ENCODE results near the gene RSL1D1. TPM values are rescaled to one million over a fixed set of nuclear protein-coding genes. Genes with fewer than 3 reads are reported as not detected.

Gene RSL1D1
- total RNA-seq, 2 donors from 2014 or later, result 159 to 186 TPM

DNA sequence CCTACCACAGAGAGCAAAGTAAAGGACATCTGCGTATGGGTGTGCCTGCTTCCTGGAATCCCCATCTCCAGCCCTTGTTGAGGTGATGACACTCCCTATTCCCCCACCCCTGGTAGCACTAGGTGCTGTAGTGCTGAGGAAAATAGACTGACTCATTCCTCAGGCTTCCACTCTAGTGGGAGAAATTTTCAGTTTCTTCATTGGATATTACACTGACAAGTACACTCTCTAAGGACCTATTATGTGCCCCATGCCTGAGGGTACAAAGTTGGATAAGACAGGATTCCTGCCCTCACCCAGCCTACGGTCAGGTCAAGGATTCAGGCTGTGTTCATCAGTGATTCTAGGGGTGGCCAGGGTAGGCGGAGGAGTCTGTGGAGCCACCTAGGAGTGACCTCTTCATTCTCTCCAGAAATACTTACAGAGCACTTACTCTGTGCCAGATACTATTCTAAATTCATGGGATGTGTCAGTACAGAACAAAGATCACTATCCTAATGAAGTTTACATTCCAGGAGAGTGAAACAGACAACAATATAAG lies 49.8 kb downstream of the RSL1D1 start:
- no peak for ATAC-seq
- no peak for DNase-seq
- H3K36me3 Mint-ChIP-seq (ENCODE audit: low read depth), result no peaks in the 10 kb centered on the region
- H3K4me1 Mint-ChIP-seq, result peaks cover 31% of the 10 kb centered on the region
- H3K27me3 Mint-ChIP-seq, result no peaks in the 10 kb centered on the region
- H3K27ac Mint-ChIP-seq, result peak overlapping the region; percentile 99
- no peak overlapping the region for H3K4me3 Mint-ChIP-seq
- H3K9me3 ChIP-seq (ENCODE audit: control insufficient read depth, low read length, poor library complexity, severe bottlenecking), result no peaks in the 10 kb centered on the region

DNA sequence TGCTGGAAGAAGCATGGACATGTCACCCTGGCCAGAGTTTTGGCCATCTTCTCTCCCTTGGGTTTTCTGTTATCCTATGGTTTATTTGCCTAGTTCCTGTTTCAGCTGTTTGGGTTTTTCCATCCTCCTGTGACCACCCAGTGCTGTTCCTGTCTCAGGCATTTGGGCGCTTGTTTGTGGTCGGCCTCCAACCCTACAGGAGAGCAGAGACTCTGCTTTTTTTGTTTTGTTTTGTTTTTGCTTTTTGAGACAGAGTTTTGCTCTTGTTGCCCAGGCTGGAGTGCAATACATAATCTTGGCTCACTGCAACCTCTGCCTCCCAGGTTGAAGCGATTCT lies 51.0 kb downstream of the RSL1D1 start:
- H3K9me3 ChIP-seq (ENCODE audit: control insufficient read depth, low read length, poor library complexity, severe bottlenecking), result no peaks in the 10 kb centered on the region
- Mint-ChIP-seq H3K27ac (peak overlapping the region; percentile 99), H3K27me3 (no peaks in the 10 kb centered on the region), H3K4me1 (peaks cover 38% of the 10 kb centered on the region), H3K4me3 (peak overlapping the region; percentile 31), H3K36me3 (ENCODE audit: low read depth) (no peaks in the 10 kb centered on the region)
- ATAC-seq (no peak), DNase-seq (no peak)

DNA sequence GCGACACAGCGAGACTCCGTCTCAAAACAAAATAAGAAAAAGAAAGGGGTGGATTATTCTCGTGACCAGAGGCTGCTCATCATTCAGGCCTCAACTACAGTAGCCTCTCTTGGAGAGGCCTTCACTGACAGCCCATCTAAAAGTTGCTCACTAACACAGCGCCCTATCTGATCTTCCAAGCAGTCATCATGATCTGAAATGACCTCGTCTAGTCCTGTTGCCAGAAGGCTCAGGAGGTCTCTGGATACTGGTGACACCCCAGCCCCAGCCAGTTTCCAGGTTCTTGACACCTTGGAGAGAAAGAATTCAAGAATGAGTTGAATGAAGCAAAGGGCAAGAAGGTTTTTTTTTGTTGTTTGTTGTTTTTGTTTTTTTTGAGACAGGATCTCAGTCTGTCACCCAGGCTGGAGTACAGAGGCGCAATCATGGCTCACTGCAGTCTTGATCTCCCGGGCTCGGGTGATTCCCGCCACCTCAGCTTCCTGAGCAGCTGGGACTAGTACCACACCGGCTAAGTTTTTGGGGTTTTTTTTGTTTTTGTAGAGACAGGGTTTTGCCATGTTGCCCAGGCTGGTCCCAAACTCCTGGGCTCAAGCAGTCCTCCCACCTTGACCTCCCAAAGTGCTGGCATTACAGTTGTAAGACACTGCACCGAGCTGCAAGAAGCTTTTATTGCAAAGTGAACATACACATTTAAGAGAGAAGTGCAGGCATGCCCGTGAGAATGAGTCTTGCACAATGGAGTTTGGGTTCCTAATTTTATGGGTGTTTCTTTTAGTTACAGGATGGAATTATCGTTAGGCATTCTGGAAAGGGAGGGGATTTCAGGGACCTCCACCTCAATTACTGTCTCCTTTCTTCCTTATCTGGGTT lies 51.6 kb downstream of the RSL1D1 start:
- ATAC-seq, result peak; percentile 37
- Mint-ChIP-seq H3K4me1 (peaks cover 42% of the 10 kb centered on the region), H3K27me3 (no peaks in the 10 kb centered on the region), H3K36me3 (ENCODE audit: low read depth) (peaks cover 3% of the 10 kb centered on the region), H3K4me3 (peak overlapping the region; percentile 55), H3K27ac (peak overlapping the region; percentile 99)
- H3K9me3 ChIP-seq (ENCODE audit: control insufficient read depth, low read length, poor library complexity, severe bottlenecking), result no peaks in the 10 kb centered on the region
- DNase-seq, result peak in 2 of 3 donors; percentile 35 to 38

DNA sequence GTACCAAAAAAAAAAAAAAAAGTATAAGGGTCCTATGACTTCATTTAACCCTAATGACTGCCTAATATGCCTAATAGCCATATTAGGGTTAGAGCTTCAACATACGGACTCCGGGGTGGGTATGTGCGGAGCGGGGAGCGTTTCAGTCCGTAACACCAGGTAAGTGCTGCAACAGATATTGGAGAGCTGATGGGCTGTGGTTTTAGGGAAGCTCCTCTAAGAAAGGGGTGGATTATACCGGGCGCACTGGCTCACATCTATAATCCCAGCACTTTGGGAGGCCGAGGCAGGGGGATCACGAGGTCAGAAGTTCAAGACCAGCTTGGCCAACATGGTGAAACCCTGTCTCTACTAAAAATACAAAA lies 52.3 kb downstream of the RSL1D1 start:
- peaks cover 49% of the 10 kb centered on the region for H3K4me1 Mint-ChIP-seq
- H3K36me3 Mint-ChIP-seq (ENCODE audit: low read depth), result peaks cover 3% of the 10 kb centered on the region
- H3K9me3 ChIP-seq (ENCODE audit: control insufficient read depth, low read length, poor library complexity, severe bottlenecking), result no peaks in the 10 kb centered on the region
- peak overlapping the region; percentile 99 for H3K27ac Mint-ChIP-seq
- no peak for DNase-seq
- H3K27me3 Mint-ChIP-seq, result no peaks in the 10 kb centered on the region
- peak overlapping the region; percentile 92 for H3K4me3 Mint-ChIP-seq
- no peak for ATAC-seq

DNA sequence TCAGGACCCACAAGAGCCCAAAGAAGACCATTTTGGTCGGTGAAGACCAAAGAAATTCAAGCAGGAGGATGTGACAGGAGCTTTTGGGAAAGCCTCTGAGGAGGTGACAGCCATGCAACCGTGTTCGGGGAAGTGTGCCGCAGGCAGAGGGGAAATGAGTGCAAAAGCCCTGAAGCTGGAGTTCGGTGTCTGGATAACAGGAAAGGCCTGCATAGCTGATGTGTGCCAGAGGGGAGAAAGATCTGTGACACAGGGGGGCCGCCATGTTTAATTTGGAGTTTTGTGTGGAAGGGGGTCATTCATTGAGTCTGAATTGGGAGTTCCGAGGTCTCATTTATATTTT lies 53.4 kb downstream of the RSL1D1 start:
- Mint-ChIP-seq H3K36me3 (ENCODE audit: low read depth) (peaks cover 3% of the 10 kb centered on the region), H3K27me3 (no peaks in the 10 kb centered on the region), H3K4me1 (peaks cover 55% of the 10 kb centered on the region), H3K4me3 (peak overlapping the region; percentile 92), H3K27ac (peak overlapping the region; percentile 99)
- no peaks in the 10 kb centered on the region for H3K9me3 ChIP-seq (ENCODE audit: control insufficient read depth, low read length, poor library complexity, severe bottlenecking)
- ATAC-seq (no peak), DNase-seq (no peak)

DNA sequence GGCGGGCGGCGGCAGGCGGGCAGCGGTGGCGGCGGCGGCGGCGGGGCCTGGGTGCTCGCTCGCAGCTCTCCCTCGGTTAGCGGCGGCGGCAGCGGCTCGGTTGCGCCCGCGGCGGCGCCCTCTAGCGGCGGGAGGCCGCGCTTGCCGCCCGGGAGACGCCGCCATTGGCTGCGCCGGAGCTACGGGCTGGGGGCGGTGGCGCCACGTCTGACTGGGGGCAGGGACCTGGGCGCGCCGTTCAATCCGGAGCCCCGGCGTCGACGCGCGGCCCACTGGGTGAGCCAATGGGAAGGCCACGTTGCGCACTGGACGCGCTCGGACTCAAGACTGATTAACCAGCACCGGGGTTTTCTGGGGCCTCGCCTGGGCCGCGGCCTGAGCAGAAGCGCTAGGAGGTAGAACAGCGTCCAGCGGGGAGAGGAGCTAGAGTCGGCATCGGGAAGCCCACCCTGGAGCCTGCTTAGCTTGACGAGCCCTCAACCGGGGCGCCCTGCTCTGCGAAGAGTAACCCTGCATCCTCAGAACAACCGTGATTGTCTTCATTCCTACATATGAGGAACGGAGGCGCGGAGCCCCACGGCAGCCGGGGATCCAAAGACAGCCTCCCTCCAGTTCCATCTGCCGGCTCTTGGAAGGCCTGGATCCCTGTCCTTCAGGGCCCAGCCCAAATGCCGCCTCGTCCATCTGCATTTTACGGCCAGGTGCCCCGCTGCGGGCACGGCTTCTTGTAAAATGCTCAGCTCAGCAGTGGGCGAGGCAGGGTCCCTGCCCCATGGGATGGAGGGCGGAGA lies 54.0 kb downstream of the RSL1D1 start, which contains the start of gene ZC3H7A:
ZC3H7A (minus strand) TSS at position 93 of the 791 bp plus-strand sequence. CDS start 14,904 bp downstream, outside the sequence.
- H3K27me3 Mint-ChIP-seq, result no peaks in the 10 kb centered on the region
- DNase-seq (peak; percentile 92 to 94 (median 93)), ATAC-seq (peak; percentile 95)
- peak within 1 kb of the TSS; percentile 99 for H3K27ac Mint-ChIP-seq
- H3K9me3 ChIP-seq (ENCODE audit: control insufficient read depth, low read length, poor library complexity, severe bottlenecking), result no peaks in the 10 kb centered on the region
- H3K4me3 Mint-ChIP-seq, result peak within 1 kb of the TSS; percentile 92
- H3K4me1 Mint-ChIP-seq, result peaks cover 60% of the 10 kb centered on the region
- peaks cover 3% of the 10 kb centered on the region for H3K36me3 Mint-ChIP-seq (ENCODE audit: low read depth)

DNA sequence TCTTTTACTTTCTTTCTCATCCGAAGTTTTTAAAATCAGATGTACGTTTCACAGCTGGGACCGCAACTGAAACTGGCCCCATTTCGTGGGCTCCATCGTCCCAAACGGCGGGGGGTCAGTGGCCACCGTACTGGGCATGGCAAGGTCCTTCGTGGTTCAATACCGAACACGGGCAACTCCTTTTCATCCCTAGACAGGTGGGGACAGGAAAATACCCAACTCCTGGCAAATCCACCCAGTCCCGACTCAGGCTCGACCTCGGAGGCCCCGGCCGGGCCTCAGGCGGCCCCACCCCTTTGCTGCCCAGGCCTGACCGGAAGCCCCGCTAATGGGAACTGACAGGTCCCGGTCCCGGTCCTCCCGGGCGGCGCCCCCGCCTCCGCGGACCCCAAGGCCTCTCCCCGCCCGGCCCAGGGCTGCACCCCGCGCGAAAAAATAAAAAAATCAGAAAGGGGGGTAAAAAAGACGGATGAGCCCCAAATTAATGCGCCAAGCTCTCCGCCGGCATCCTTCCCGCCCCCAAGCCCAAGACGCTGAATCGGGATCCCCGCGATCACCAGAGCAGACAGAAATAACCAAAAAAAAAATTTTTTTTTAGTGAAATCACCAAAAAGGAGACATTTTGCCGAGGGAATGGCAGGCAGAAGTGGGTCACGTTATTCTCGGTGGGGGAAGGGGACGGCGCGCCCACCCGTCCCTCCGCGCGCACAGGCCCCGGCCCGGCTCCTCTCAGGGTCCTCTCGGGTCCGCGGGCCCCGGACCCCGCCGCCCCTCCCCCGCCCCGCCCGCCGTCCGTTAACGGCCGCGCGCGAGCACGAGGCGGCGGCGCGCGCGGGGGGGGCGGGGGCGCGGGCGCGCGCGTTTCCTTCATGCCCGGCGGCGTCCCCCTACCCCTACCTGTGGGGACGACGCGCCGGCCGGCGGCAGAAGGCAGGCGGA lies 54.8 kb downstream of the RSL1D1 start:
- Mint-ChIP-seq H3K4me1 (peaks cover 61% of the 10 kb centered on the region), H3K36me3 (ENCODE audit: low read depth) (peaks cover 3% of the 10 kb centered on the region), H3K27me3 (no peaks in the 10 kb centered on the region), H3K27ac (peak overlapping the region; percentile 99), H3K4me3 (peak overlapping the region; percentile 89)
- DNase-seq, result peak; percentile 20 to 33 (median 27)
- H3K9me3 ChIP-seq (ENCODE audit: control insufficient read depth, low read length, poor library complexity, severe bottlenecking), result no peaks in the 10 kb centered on the region
- ATAC-seq, result peak; percentile 2

DNA sequence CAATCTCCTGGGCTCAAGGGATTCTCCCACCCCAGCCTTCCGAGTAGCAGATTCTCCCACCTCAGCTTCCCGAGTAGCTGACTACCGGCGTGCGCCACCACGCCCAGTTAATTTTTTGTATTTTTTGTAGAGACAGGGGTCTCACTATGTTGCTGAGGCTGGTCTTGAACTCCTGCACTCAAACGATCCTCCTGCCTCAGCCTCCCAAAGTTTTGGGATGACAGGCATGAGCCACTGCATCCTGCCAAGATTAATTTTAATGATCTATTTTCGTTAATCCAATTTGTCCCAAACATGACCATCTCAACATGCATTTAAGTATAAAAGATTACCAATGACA lies 55.5 kb downstream of the RSL1D1 start:
- H3K27ac Mint-ChIP-seq, result peak overlapping the region; percentile 99
- H3K36me3 Mint-ChIP-seq (ENCODE audit: low read depth), result peaks cover 7% of the 10 kb centered on the region
- ATAC-seq, result no peak

DNA sequence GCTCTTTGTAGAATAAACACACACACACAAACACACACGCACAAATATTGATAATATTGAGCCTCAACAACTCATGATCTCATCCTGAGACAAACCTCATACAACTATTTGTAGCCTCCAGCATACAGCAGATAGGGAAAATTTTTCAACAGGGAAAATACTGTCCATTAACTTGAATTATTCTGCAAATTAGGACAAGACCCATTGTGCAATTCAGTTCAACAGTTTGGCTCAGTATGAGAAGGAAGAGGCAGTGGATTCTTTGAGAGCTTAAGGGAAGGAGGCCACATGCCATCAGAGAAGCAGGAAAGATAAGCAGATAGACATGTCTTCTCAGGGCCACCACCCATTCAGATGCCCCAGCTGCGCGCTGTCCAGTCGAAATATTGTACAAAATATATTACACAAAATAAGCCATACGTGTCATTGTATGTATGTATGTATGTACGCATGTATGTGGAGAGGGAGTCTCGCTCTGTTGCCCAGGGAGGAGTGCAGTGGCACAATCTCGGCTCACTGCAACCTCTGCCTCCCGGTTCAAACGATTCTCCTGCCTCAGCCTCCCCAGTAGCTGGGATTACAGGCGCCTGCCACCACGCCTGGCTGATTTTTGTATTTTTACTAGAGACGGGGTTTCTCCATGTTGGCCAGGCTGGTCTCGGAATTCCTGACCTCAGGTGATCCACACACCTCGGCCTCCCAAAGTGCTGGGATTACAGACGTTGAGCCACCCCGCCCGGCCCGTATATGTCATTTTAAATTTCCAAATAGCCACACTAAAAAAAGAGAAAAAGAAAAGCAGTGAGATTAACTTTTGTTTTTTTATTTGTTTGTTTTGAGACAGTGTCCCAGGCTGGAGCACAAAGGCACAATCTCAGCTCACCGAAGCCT lies 56.1 kb downstream of the RSL1D1 start:
- Mint-ChIP-seq H3K27me3 (no peaks in the 10 kb centered on the region), H3K4me3 (peak overlapping the region; percentile 89), H3K4me1 (peaks cover 67% of the 10 kb centered on the region), H3K36me3 (ENCODE audit: low read depth) (peaks cover 7% of the 10 kb centered on the region), H3K27ac (peak overlapping the region; percentile 99)
- DNase-seq, result no peak
- H3K9me3 ChIP-seq (ENCODE audit: control insufficient read depth, low read length, poor library complexity, severe bottlenecking), result no peaks in the 10 kb centered on the region
- no peak for ATAC-seq

More for the DNA sequence above, 55.5 kb downstream of the RSL1D1 start:
- Mint-ChIP-seq H3K27me3 (no peaks in the 10 kb centered on the region), H3K4me1 (peaks cover 67% of the 10 kb centered on the region), H3K4me3 (peak overlapping the region; percentile 89)
- H3K9me3 ChIP-seq (ENCODE audit: control insufficient read depth, low read length, poor library complexity, severe bottlenecking), result no peaks in the 10 kb centered on the region
- no peak for DNase-seq

DNA sequence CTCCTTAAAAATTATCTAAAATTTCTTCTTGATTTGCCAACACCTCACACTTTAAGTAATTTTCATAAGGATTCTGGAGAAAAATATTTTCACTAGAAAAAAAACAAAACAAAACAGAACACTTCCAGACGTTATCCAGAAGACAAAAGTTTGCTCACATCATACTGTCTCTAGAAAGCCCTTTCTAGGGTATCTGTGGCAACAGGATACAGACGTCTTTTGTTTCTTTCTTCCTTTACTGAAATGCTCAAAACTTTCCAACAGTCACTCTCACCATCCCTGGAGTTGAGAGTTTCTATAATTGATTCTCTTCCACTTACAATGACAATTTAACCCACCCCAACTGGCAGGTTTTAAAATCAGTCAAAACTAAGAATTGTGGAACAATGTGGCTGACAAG lies 56.9 kb downstream of the RSL1D1 start:
- Mint-ChIP-seq H3K36me3 (ENCODE audit: low read depth) (peaks cover 7% of the 10 kb centered on the region), H3K27me3 (no peaks in the 10 kb centered on the region), H3K4me3 (peak overlapping the region; percentile 89), H3K4me1 (peaks cover 61% of the 10 kb centered on the region), H3K27ac (peak overlapping the region; percentile 99)
- ATAC-seq (no peak), DNase-seq (no peak)
- no peaks in the 10 kb centered on the region for H3K9me3 ChIP-seq (ENCODE audit: control insufficient read depth, low read length, poor library complexity, severe bottlenecking)

DNA sequence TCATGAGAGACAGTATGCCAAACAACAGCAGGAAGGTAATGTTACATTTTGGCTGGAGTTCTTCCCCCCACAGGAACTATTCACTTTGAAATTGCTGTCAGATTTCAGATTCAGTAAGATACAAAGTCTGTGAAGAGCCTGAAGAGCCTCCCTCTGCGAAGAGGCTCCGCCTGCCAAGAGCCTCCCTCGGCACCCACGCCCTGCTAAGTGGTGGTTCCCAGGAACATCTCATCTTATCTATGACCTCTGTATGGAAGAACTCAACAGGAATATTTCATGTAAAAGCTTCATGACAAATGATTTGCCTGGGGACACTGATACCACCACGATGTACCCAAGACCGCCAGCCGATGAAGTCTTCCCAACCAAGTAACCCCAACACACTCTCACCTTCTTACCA lies 57.5 kb downstream of the RSL1D1 start:
- DNase-seq (no peak), ATAC-seq (no peak)
- Mint-ChIP-seq H3K27me3 (no peaks in the 10 kb centered on the region), H3K27ac (peak overlapping the region; percentile 99), H3K4me3 (peak overlapping the region; percentile 89), H3K36me3 (ENCODE audit: low read depth) (peaks cover 7% of the 10 kb centered on the region), H3K4me1 (peaks cover 55% of the 10 kb centered on the region)
- no peaks in the 10 kb centered on the region for H3K9me3 ChIP-seq (ENCODE audit: control insufficient read depth, low read length, poor library complexity, severe bottlenecking)

Measured in T-helper 17 cell (primary cell).